Measurements from ENCODE around the gene RAD51B.

RAD51B gene

DNA sequence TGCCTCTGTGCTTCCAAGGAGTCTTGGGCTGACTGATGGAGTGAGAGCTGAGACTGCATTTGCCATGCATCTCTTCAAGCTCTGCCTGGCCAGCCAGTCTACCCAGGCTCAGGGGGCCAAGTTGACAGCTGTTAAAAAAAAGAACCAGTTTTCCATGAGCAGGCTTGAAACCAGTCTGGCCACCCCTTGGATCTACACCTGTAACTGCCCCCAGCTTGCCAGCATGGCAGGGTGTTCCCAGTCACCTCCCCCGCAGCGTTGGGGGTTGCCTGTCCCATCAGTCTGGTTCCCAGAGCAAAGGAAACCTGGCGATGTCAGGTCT is 770.6 kb downstream of the RAD51B start:
- TF ChIP-seq, protein P1, sequence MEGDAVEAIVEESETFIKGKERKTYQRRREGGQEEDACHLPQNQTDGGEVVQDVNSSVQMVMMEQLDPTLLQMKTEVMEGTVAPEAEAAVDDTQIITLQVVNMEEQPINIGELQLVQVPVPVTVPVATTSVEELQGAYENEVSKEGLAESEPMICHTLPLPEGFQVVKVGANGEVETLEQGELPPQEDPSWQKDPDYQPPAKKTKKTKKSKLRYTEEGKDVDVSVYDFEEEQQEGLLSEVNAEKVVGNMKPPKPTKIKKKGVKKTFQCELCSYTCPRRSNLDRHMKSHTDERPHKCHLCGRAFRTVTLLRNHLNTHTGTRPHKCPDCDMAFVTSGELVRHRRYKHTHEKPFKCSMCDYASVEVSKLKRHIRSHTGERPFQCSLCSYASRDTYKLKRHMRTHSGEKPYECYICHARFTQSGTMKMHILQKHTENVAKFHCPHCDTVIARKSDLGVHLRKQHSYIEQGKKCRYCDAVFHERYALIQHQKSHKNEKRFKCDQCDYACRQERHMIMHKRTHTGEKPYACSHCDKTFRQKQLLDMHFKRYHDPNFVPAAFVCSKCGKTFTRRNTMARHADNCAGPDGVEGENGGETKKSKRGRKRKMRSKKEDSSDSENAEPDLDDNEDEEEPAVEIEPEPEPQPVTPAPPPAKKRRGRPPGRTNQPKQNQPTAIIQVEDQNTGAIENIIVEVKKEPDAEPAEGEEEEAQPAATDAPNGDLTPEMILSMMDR (IDR thresholded peaks at IDR 0.05; ENCODE audit: extremely low read depth, missing control alignments) = no peak
- no peak for DNase-seq (ENCODE audit: low spot score)

DNA sequence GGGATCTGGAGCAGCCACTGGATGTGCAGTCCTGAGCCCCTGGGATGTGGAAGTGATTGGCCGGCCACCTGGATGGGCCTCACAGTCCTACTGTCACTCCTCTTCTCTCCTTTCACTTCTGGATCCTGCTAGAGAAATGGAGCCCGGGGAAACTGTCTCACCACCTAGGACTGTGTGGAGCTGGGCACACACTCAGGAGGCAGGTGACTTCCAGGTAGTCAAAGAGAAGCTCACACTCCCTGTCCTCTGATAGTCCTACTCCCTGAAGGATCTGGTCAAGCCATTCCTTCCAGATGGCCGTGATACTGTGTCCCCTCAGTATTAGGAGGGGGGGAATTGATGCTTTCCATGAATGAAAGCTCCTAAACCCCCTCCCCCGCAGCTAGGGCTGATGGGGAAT is 772.2 kb downstream of the RAD51B start:
- no peak for DNase-seq (ENCODE audit: low spot score)
- TF ChIP-seq, protein P1 (IDR thresholded peaks at IDR 0.05; ENCODE audit: extremely low read depth, missing control alignments) = no peak

DNA sequence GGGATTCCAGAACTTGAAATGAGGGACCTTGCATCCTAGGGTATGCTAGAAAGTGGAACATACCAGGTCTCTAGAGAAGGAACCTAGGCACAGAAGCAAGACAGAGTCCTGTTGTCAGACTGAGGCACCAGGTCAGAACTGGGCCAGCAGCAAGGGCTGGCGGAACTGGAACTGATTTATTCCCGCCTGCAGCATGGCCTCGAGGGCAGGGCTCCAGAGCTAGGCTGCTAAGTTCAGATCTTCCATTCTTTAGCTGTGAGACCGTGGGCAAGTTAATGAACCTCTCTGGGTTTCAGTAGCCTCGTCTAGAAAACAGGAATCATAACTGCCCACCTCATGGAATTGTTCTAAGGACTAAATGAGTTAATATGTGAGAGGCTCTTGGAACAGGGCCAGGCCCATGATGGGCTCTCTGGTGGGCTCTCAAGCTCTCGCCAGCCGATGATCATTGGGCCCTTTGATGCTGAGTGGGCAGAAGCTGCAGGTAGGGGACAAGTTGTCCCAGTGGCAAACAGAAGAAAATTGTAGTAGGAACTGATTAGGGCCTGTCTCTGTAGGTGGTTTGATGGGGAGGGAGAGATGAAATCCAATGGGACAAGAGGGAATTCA is 773.5 kb downstream of the RAD51B start:
- TF ChIP-seq, protein P1 (IDR thresholded peaks at IDR 0.05; ENCODE audit: extremely low read depth, missing control alignments) = no peak
- DNase-seq (ENCODE audit: low spot score) = no peak

DNA sequence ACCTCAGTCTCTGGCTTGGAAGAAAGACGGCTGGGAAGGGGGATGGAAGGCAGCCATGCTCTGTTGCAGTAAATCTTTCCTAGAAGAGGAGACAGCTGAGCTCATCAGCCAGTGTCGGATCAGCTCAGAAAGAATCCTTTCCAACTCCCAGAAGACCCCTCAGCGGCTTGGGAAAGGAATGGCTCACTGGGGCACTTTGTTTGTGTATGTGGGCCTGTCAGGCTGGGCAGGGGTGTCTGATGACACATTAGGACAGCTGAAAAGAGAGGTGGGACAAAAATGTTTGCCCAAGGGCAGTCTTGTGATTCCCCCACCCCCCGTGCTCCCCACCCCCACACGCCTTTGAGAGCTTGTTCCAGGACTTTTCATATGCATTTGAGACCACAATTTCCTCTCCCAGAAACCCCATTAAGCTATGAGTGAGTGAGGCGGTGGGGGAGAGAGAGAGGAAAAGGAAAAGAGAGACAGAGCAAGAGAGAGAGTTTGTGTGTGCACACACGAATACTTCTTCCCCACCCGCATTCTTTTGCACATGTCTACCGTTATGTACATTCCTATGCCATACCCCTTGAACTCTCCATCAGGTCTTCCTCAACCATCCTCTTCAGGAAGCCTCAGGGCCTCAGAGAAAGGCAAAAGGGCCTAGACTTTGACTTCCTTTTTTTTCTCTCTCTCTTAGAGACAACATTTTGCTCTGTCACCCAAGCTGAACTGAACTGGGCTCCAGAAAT is 774.4 kb downstream of the RAD51B start:
- TF ChIP-seq, protein P1 (IDR thresholded peaks at IDR 0.05; ENCODE audit: extremely low read depth, missing control alignments) = no peak
- no peak for DNase-seq (ENCODE audit: low spot score)

DNA sequence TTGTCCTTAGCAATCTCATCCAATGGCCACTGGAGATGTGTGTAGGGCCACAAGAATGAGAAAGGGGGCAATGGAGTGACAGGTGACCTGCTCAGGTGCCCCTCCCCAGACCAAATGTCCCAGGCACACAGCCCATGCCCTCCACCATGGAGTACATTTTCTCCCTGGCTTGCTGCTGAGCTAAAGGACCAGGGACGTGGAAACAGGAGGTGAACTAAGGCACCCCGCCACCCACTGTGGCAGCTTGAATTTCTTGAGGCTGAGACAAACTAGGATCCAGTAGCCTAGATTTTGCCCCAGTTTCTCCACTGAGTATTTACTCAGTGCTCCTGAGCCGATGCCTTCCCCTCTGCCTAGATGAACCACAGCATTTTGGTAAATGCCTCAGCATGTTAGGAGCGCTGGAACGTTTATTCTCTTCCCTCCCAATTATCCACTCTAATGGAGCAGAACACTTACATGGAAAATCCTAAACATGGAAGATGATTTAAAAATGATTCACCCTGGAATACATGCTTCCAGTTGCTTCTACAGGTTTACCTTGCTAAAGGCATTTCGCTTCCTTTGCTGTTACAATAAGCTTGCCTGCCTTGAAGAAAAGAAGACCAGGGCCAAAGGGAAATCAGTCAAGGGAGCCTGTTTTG is 775.3 kb downstream of the RAD51B start:
- TF ChIP-seq, protein P1 (IDR thresholded peaks at IDR 0.05; ENCODE audit: extremely low read depth, missing control alignments) = no peak
- DNase-seq (ENCODE audit: low spot score) = no peak

DNA sequence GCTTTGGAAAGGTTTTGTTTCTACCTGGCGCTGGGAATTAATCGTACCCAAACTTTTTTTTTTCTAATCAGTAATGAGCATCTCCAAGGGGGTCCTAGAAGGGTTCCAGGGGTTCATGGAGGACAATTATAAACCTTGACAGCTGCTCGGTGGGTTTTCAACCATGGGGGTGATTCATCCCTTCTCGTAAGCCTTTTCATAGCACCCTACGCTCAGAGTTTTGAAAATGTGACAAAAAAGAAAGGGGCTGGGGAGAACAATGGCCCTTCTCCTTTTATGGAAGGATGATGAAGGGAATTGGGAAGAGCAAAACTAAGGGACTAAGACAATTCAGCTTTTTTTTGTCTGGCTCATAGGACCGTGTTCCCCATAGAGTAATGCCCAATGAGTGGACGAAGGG is 776.6 kb downstream of the RAD51B start:
- no peak for DNase-seq (ENCODE audit: low spot score)
- TF ChIP-seq, protein P1 (IDR thresholded peaks at IDR 0.05; ENCODE audit: extremely low read depth, missing control alignments) = no peak

DNA sequence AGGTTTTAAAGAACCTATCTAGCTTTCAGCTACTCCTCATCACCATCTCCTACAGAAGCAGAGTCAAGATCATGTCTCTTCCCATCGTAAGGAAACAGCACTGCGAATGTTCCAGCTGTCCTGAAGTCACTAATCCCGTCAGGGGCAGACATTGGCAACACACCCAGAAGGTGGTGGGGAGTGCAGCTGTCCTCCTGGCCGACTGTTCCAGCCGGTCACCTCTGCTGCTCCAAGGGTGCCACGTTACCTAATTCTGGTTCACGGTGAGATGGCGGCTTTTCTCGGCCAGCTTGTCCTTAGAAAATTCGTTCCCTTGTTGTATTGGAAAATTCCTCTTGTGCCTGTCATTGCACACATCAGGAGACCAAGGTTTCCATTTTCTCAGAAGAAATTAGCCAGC is 777.1 kb downstream of the RAD51B start:
- no peak for DNase-seq (ENCODE audit: low spot score)
- TF ChIP-seq, protein P1 (IDR thresholded peaks at IDR 0.05; ENCODE audit: extremely low read depth, missing control alignments) = no peak

Measured in GM20000 (cell line).